Epithelial cell of prostate (primary cell): Measurements from ENCODE around the gene OGFR.

Source experiments
- DNase-seq: peaks from one replicate; pipeline ENCODE4 v3.0.0-alpha.2; 2011; ENCODE audit warnings: low read depth, low spot score
- H3K27ac ChIP-seq: fragments of 450-650 bp; 2 replicates; pipeline ENCODE4 v1.5.1; 2017; ENCODE audit warnings: mild to moderate bottlenecking

OGFR gene

GRCh38 chr20:62812181-62812906 lies 7.7 kb downstream of the OGFR start:
- H3K27ac ChIP-seq = no peak overlapping the region
- DNase-seq = no peak

- no peak overlapping the region for H3K27ac ChIP-seq
- DNase-seq = no peak
These were observed 8.2 kb downstream of the OGFR start for GRCh38 chr20:62812907-62813200.

GRCh38 chr20:62813588-62813987 lies 9.0 kb downstream of the OGFR start:
- H3K27ac ChIP-seq = no peak overlapping the region

GRCh38 chr20:62814060-62814708 lies 9.5 kb downstream of the OGFR start:
- no peak overlapping the region for H3K27ac ChIP-seq
- DNase-seq = no peak

More at GRCh38 chr20:62813588-62813987, 9.0 kb downstream of the OGFR start:
- DNase-seq = no peak

GRCh38 chr20:62814709-62815065 lies 10.1 kb downstream of the OGFR start:
- no peak for DNase-seq
- H3K27ac ChIP-seq = no peak overlapping the region

- no peak overlapping the region for H3K27ac ChIP-seq
- DNase-seq = no peak
These were observed 10.7 kb downstream of the OGFR start for GRCh38 chr20:62815066-62815991.

- no peak for DNase-seq
- no peak overlapping the region for H3K27ac ChIP-seq
These were observed 11.6 kb downstream of the OGFR start for GRCh38 chr20:62816031-62816883.

GRCh38 chr20:62816884-62817873 lies 12.5 kb downstream of the OGFR start, which contains the start of gene COL9A3:
Gene COL9A3 (plus strand): TSS chr20:62817050. CDS start chr20:62817065, 15 bp downstream.
- DNase-seq = no peak
- H3K27ac ChIP-seq = no peak within 1 kb of the TSS

- DNase-seq = no peak
- H3K27ac ChIP-seq = no peak overlapping the region
These were observed 13.4 kb downstream of the OGFR start for GRCh38 chr20:62817975-62818591.

- DNase-seq = no peak
- H3K27ac ChIP-seq = no peak overlapping the region
These were observed 14.2 kb downstream of the OGFR start for GRCh38 chr20:62818592-62819493.

- H3K27ac ChIP-seq = no peak overlapping the region
- DNase-seq = no peak
These were observed 15.0 kb downstream of the OGFR start for GRCh38 chr20:62819494-62820174.

- DNase-seq = no peak
- no peak overlapping the region for H3K27ac ChIP-seq
These were observed 15.8 kb downstream of the OGFR start for GRCh38 chr20:62820208-62820961.

- no peak overlapping the region for H3K27ac ChIP-seq
- no peak for DNase-seq
These were observed 16.5 kb downstream of the OGFR start for GRCh38 chr20:62820962-62821725.

- H3K27ac ChIP-seq = no peak overlapping the region
- DNase-seq = no peak
These were observed 17.1 kb downstream of the OGFR start for GRCh38 chr20:62821726-62822210.

GRCh38 chr20:62822239-62822787 lies 17.7 kb downstream of the OGFR start:
- DNase-seq = no peak

More at GRCh38 chr20:62822239-62822787, 17.7 kb downstream of the OGFR start:
- no peak overlapping the region for H3K27ac ChIP-seq
